ENCODE results near the gene OR10G7.

OR10G7 gene

GRCh38 chr11:124041254-124041653 is at the start of gene OR10G7:
Gene OR10G7, minus strand, starts transcription at chr11:124041325. Its CDS starts 2,324 bp downstream, at chr11:124039001.
- Mint-ChIP-seq H3K4me1 (ENCODE audit: low read depth) (no peaks in the 10 kb centered on the region), H3K9me3 (no peaks in the 10 kb centered on the region), H3K27me3 (ENCODE audit: low read depth) (no peaks in the 10 kb centered on the region), H3K27ac (no peak within 1 kb of the TSS), H3K4me3 (no peak within 1 kb of the TSS), H3K36me3 (ENCODE audit: low read depth) (no peaks in the 10 kb centered on the region)
- DNase-seq (ENCODE audit: low spot score) = no peak

- Mint-ChIP-seq H3K9me3 (no peaks in the 10 kb centered on the region), H3K4me1 (ENCODE audit: low read depth) (no peaks in the 10 kb centered on the region), H3K4me3 (no peak overlapping the region), H3K27me3 (ENCODE audit: low read depth) (peaks cover 13% of the 10 kb centered on the region), H3K27ac (no peak overlapping the region), H3K36me3 (ENCODE audit: low read depth) (no peaks in the 10 kb centered on the region)
- DNase-seq (ENCODE audit: low spot score) = no peak
Measured at GRCh38 chr11:124085997-124086846, 45.1 kb upstream of the OR10G7 start.

- H3K9me3 Mint-ChIP-seq = no peaks in the 10 kb centered on the region
- no peaks in the 10 kb centered on the region for H3K36me3 Mint-ChIP-seq (ENCODE audit: low read depth)
- H3K27ac Mint-ChIP-seq = no peak overlapping the region
- H3K27me3 Mint-ChIP-seq (ENCODE audit: low read depth) = peaks cover 11% of the 10 kb centered on the region
- no peak overlapping the region for H3K4me3 Mint-ChIP-seq
- no peaks in the 10 kb centered on the region for H3K4me1 Mint-ChIP-seq (ENCODE audit: low read depth)
- DNase-seq (ENCODE audit: low spot score) = no peak
Measured at GRCh38 chr11:124085583-124085982, 44.5 kb upstream of the OR10G7 start.

GRCh38 chr11:124082371-124082770 is 41.2 kb upstream of the OR10G7 start:
- DNase-seq (ENCODE audit: low spot score) = no peak
- Mint-ChIP-seq H3K4me1 (ENCODE audit: low read depth) (no peaks in the 10 kb centered on the region), H3K36me3 (ENCODE audit: low read depth) (no peaks in the 10 kb centered on the region)

GRCh38 chr11:124081483-124081882 is 40.4 kb upstream of the OR10G7 start:
- Mint-ChIP-seq H3K27ac (no peak overlapping the region), H3K4me1 (ENCODE audit: low read depth) (peaks cover 1% of the 10 kb centered on the region), H3K36me3 (ENCODE audit: low read depth) (no peaks in the 10 kb centered on the region), H3K27me3 (ENCODE audit: low read depth) (peaks cover 25% of the 10 kb centered on the region), H3K4me3 (no peak overlapping the region), H3K9me3 (no peaks in the 10 kb centered on the region)
- no peak for DNase-seq (ENCODE audit: low spot score)

More at GRCh38 chr11:124082371-124082770, 41.2 kb upstream of the OR10G7 start:
- H3K4me3 Mint-ChIP-seq = no peak overlapping the region
- peaks cover 21% of the 10 kb centered on the region for H3K27me3 Mint-ChIP-seq (ENCODE audit: low read depth)
- no peak overlapping the region for H3K27ac Mint-ChIP-seq
- H3K9me3 Mint-ChIP-seq = no peaks in the 10 kb centered on the region

- peaks cover 5% of the 10 kb centered on the region for H3K4me1 Mint-ChIP-seq (ENCODE audit: low read depth)
- DNase-seq (ENCODE audit: low spot score) = no peak
- no peak overlapping the region for H3K4me3 Mint-ChIP-seq
- H3K27ac Mint-ChIP-seq = no peak overlapping the region
- peaks cover 29% of the 10 kb centered on the region for H3K27me3 Mint-ChIP-seq (ENCODE audit: low read depth)
- no peaks in the 10 kb centered on the region for H3K9me3 Mint-ChIP-seq
- H3K36me3 Mint-ChIP-seq (ENCODE audit: low read depth) = no peaks in the 10 kb centered on the region
Measured at GRCh38 chr11:124080327-124081001, 39.3 kb upstream of the OR10G7 start.

- Mint-ChIP-seq H3K27ac (no peak overlapping the region), H3K4me3 (no peak overlapping the region), H3K9me3 (no peaks in the 10 kb centered on the region), H3K36me3 (ENCODE audit: low read depth) (no peaks in the 10 kb centered on the region), H3K27me3 (ENCODE audit: low read depth) (peaks cover 31% of the 10 kb centered on the region), H3K4me1 (ENCODE audit: low read depth) (peaks cover 5% of the 10 kb centered on the region)
- no peak for DNase-seq (ENCODE audit: low spot score)
Measured at GRCh38 chr11:124079631-124080326, 38.7 kb upstream of the OR10G7 start.

- Mint-ChIP-seq H3K27me3 (ENCODE audit: low read depth) (peaks cover 31% of the 10 kb centered on the region), H3K36me3 (ENCODE audit: low read depth) (no peaks in the 10 kb centered on the region), H3K4me3 (no peak overlapping the region), H3K9me3 (no peaks in the 10 kb centered on the region), H3K27ac (no peak overlapping the region), H3K4me1 (ENCODE audit: low read depth) (peaks cover 5% of the 10 kb centered on the region)
- DNase-seq (ENCODE audit: low spot score) = no peak
Measured at GRCh38 chr11:124078591-124078990, 37.5 kb upstream of the OR10G7 start.

GRCh38 chr11:124077266-124077665 is 36.1 kb upstream of the OR10G7 start:
- H3K4me3 Mint-ChIP-seq = no peak overlapping the region
- peaks cover 5% of the 10 kb centered on the region for H3K4me1 Mint-ChIP-seq (ENCODE audit: low read depth)
- peak overlapping the region; percentile 6 for H3K27ac Mint-ChIP-seq
- no peaks in the 10 kb centered on the region for H3K9me3 Mint-ChIP-seq
- DNase-seq (ENCODE audit: low spot score) = no peak
- H3K27me3 Mint-ChIP-seq (ENCODE audit: low read depth) = peaks cover 28% of the 10 kb centered on the region
- H3K36me3 Mint-ChIP-seq (ENCODE audit: low read depth) = no peaks in the 10 kb centered on the region

- H3K36me3 Mint-ChIP-seq (ENCODE audit: low read depth) = no peaks in the 10 kb centered on the region
Measured at GRCh38 chr11:124075841-124076651, 34.9 kb upstream of the OR10G7 start.

GRCh38 chr11:124075492-124075840 is 34.3 kb upstream of the OR10G7 start:
- H3K4me3 Mint-ChIP-seq = no peak overlapping the region
- no peaks in the 10 kb centered on the region for H3K9me3 Mint-ChIP-seq
- H3K27me3 Mint-ChIP-seq (ENCODE audit: low read depth) = peaks cover 23% of the 10 kb centered on the region
- DNase-seq (ENCODE audit: low spot score) = no peak
- no peak overlapping the region for H3K27ac Mint-ChIP-seq
- peaks cover 11% of the 10 kb centered on the region for H3K4me1 Mint-ChIP-seq (ENCODE audit: low read depth)
- H3K36me3 Mint-ChIP-seq (ENCODE audit: low read depth) = no peaks in the 10 kb centered on the region

More at GRCh38 chr11:124075841-124076651, 34.9 kb upstream of the OR10G7 start:
- peaks cover 8% of the 10 kb centered on the region for H3K4me1 Mint-ChIP-seq (ENCODE audit: low read depth)
- no peak overlapping the region for H3K27ac Mint-ChIP-seq
- no peak for DNase-seq (ENCODE audit: low spot score)
- peak overlapping the region; percentile 26 for H3K4me3 Mint-ChIP-seq
- no peaks in the 10 kb centered on the region for H3K9me3 Mint-ChIP-seq
- H3K27me3 Mint-ChIP-seq (ENCODE audit: low read depth) = peaks cover 23% of the 10 kb centered on the region

GRCh38 chr11:124074554-124074953 is 33.4 kb upstream of the OR10G7 start:
- Mint-ChIP-seq H3K27me3 (ENCODE audit: low read depth) (peaks cover 23% of the 10 kb centered on the region), H3K36me3 (ENCODE audit: low read depth) (no peaks in the 10 kb centered on the region), H3K27ac (no peak overlapping the region), H3K4me1 (ENCODE audit: low read depth) (peaks cover 15% of the 10 kb centered on the region), H3K9me3 (no peaks in the 10 kb centered on the region), H3K4me3 (no peak overlapping the region)
- no peak for DNase-seq (ENCODE audit: low spot score)

GRCh38 chr11:124072147-124072546 is 31.0 kb upstream of the OR10G7 start:
- DNase-seq (ENCODE audit: low spot score) = no peak
- Mint-ChIP-seq H3K36me3 (ENCODE audit: low read depth) (no peaks in the 10 kb centered on the region), H3K4me3 (no peak overlapping the region), H3K27ac (no peak overlapping the region), H3K9me3 (no peaks in the 10 kb centered on the region), H3K4me1 (ENCODE audit: low read depth) (peaks cover 22% of the 10 kb centered on the region), H3K27me3 (ENCODE audit: low read depth) (peaks cover 28% of the 10 kb centered on the region)
